ENCODE measurements around the gene CDH13.

DNA sequence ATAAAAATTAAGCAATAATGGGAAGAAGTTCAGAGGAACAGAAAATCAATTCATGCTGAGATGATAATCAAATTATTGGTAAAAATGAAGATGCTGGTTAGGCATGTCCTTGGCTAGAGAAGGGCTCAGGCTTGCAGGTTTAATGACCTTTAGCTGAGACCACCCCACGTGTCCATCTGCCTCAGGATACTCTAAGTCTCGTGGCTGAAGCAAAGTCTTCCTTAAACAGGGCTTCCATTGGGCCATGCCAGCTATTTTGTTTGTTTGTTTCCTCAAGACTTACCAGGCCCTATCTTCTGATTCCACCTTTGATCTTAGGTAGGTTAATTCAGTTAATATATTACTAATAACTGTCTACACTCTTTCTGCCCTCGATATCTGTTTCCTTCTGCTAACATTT is 366.0 kb downstream of the CDH13 start:
- TF ChIP-seq, protein P1, sequence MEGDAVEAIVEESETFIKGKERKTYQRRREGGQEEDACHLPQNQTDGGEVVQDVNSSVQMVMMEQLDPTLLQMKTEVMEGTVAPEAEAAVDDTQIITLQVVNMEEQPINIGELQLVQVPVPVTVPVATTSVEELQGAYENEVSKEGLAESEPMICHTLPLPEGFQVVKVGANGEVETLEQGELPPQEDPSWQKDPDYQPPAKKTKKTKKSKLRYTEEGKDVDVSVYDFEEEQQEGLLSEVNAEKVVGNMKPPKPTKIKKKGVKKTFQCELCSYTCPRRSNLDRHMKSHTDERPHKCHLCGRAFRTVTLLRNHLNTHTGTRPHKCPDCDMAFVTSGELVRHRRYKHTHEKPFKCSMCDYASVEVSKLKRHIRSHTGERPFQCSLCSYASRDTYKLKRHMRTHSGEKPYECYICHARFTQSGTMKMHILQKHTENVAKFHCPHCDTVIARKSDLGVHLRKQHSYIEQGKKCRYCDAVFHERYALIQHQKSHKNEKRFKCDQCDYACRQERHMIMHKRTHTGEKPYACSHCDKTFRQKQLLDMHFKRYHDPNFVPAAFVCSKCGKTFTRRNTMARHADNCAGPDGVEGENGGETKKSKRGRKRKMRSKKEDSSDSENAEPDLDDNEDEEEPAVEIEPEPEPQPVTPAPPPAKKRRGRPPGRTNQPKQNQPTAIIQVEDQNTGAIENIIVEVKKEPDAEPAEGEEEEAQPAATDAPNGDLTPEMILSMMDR (conservative IDR thresholded peaks at IDR 0.05 in 1 of 2, IDR thresholded peaks at IDR 0.05 in 1 of 2; ENCODE audit: low read depth in 1 of 2, low read length in 2 of 2) = no peak
- TF ChIP-seq EZH2 (IDR thresholded peaks at IDR 0.05; ENCODE audit: low read length, missing control alignments) = no peak

All from fibroblast of lung (primary cell).